Endothelial cell of umbilical vein (primary cell): ENCODE results near the gene TIGD4. TPM values are rescaled to one million over a fixed set of nuclear protein-coding genes. Genes with fewer than 3 reads are reported as not detected.

Source experiments
- BruUV-seq: library from RNA; stranded (reverse); fragments of 400-500 nt; replicated peaks from 2 replicates; lab custom pipeline; 2021; lab: Mats Ljungman, UMichigan
- CTCF ChIA-PET: fragments of 300-600, 350-600 bp; sonication (Branson Sonifier 250); formaldehyde crosslinking; loops from one replicate; lab custom pipeline; 2021; ENCODE audit warnings: antibody characterized with exemption, inconsistent platforms; lab: Charles Lee
- POLR2A ChIA-PET: fragments of 300-600, 350-600 bp; sonication (Branson Sonifier 250); formaldehyde crosslinking; loops from one replicate; lab custom pipeline; 2021; ENCODE audit warnings: antibody characterized with exemption, inconsistent platforms; lab: Charles Lee
- DNase-seq: peaks from one replicate; pipeline ENCODE4 v3.0.0-alpha.2; 2011; ENCODE audit warnings: low read depth, low spot score
- FAIRE-seq: peaks from 2 replicates; lab custom pipeline; 2011; peaks lifted over from hg19 to GRCh38; lab: Jason Lieb, UNC
- H2AFZ ChIP-seq: 2 replicates; pipeline ENCODE4 v1.6.0; 2012; ENCODE audit warnings: low read depth, low read length, control low read depth, inconsistent platforms
- H3K27ac ChIP-seq: 2 replicates; pipeline ENCODE4 v1.5.1; 2011; ENCODE audit warnings: low read depth, mild to moderate bottlenecking, control low read depth, low read length, moderate library complexity; ENCODE audit not compliant: insufficient read depth
- H3K27me3 ChIP-seq, 2 experiments: 2 replicates each; pipeline versions ENCODE4 v1.6.0 to v1.6.1; 2011; ENCODE audit warnings: low read length in 2 of 2, mixed read lengths in 1 of 2; ENCODE audit not compliant: control insufficient read depth in 2 of 2, insufficient read depth in 2 of 2
- H3K36me3 ChIP-seq, 2 experiments: 2 replicates in 1 of 2; 3 replicates in 1 of 2; pipeline ENCODE4 v1.5.1; 2011; ENCODE audit warnings: low read length in 2 of 2, mild to moderate bottlenecking in 1 of 2, moderate library complexity in 1 of 2; ENCODE audit not compliant: control insufficient read depth in 2 of 2, insufficient read depth in 2 of 2; ENCODE audit errors: extremely low read depth in 1 of 2
- H3K4me1 ChIP-seq: 3 replicates; pipeline ENCODE4 v1.5.1; 2011; ENCODE audit warnings: mild to moderate bottlenecking, low read length; ENCODE audit not compliant: control insufficient read depth, insufficient read depth; ENCODE audit errors: extremely low read depth
- H3K4me2 ChIP-seq: 2 replicates; pipeline ENCODE4 v1.6.1; 2011; ENCODE audit warnings: low read length, control low read depth, mixed read lengths; ENCODE audit not compliant: insufficient read depth
- H3K4me3 ChIP-seq, 3 experiments: fragments of 200-600 bp in 1 of 3; sonication (generic), shearing (Covaris generic) in 1 of 3; replicated peaks in 1 of 3; 2 replicates each; pipeline ENCODE4 v1.5.1; 2011 to 2016; ENCODE audit warnings: control low read depth in 3 of 3, low read length in 3 of 3, mild to moderate bottlenecking in 2 of 3, inconsistent platforms in 1 of 3, low read depth in 1 of 3, moderate library complexity in 1 of 3; ENCODE audit not compliant: insufficient read depth in 1 of 3
- H3K79me2 ChIP-seq: 2 replicates; pipeline ENCODE4 v1.6.0; 2012; ENCODE audit warnings: low read length, inconsistent platforms; ENCODE audit not compliant: control insufficient read depth, insufficient read depth
- H3K9ac ChIP-seq: replicated peaks from 2 replicates; pipeline ENCODE3; 2011; ENCODE audit warnings: low read length, control low read depth; ENCODE audit not compliant: insufficient read depth; ENCODE audit errors: extremely low read depth
- H3K9me1 ChIP-seq: replicated peaks from 3 replicates; pipeline ENCODE4 v1.6.0; 2011; ENCODE audit warnings: mild to moderate bottlenecking, low read length; ENCODE audit not compliant: control insufficient read depth, insufficient read depth; ENCODE audit errors: extremely low read depth
- H3K9me3 ChIP-seq: replicated peaks from 2 replicates; pipeline ENCODE4 v1.5.1; 2012; ENCODE audit warnings: low read length, inconsistent platforms; ENCODE audit not compliant: control insufficient read depth, insufficient read depth
- H4K20me1 ChIP-seq: replicated peaks from 2 replicates; pipeline ENCODE3; 2011; ENCODE audit warnings: mild to moderate bottlenecking, low read length; ENCODE audit not compliant: control insufficient read depth, insufficient read depth; ENCODE audit errors: extremely low read depth
- EZH2 ChIP-seq: IDR thresholded peaks from 2 replicates; pipeline ENCODE4 v1.6.1; 2012; ENCODE audit warnings: borderline replicate concordance, low read depth, mild to moderate bottlenecking, moderate library complexity, low read length, inconsistent platforms; ENCODE audit not compliant: severe bottlenecking
- FOS ChIP-seq: IDR thresholded peaks from 2 replicates; pipeline ENCODE4 v1.6.1; 2011; ENCODE audit warnings: mild to moderate bottlenecking, low read length, moderate library complexity, borderline replicate concordance; ENCODE audit not compliant: insufficient read depth
- GATA2 ChIP-seq: IDR thresholded peaks from 2 replicates; pipeline ENCODE4 v1.7.0; 2011; ENCODE audit warnings: low read depth, mild to moderate bottlenecking, moderate library complexity, mixed read lengths, low read length; ENCODE audit not compliant: insufficient read length, insufficient read depth
- JUN ChIP-seq: IDR thresholded peaks from 2 replicates; pipeline ENCODE4 v1.6.1; 2011; ENCODE audit warnings: borderline replicate concordance, low read depth; ENCODE audit not compliant: insufficient read length, insufficient read depth
- MYC ChIP-seq: IDR thresholded peaks from one replicate; pipeline ENCODE4 v1.6.1; 2011; ENCODE audit warnings: mild to moderate bottlenecking, low read depth, low read length
- POLR2A ChIP-seq: IDR thresholded peaks from 2 replicates; pipeline ENCODE4 v1.6.1; 2012; ENCODE audit warnings: low read depth, mild to moderate bottlenecking, control low read depth, low read length
- POLR2AphosphoS5 ChIP-seq: IDR thresholded peaks from 2 replicates; pipeline ENCODE4 v1.6.1; 2012; ENCODE audit warnings: low read depth, mild to moderate bottlenecking, control low read depth, low read length, moderate library complexity; ENCODE audit not compliant: insufficient read depth
- dilution Hi-C: fragments of 300-500 bp; cut with MboI; formaldehyde crosslinking; loops from one replicate; pipeline ENCODE4 v1.15.0; 2019; ENCODE audit warnings: low sequenced_read_pairs; ENCODE audit not compliant: extremely low pct_ligation_motif_present
- intact Hi-C: fragments of 100-400 bp; cut with micrococcal nuclease; formaldehyde crosslinking; loops from one replicate; pipeline ENCODE4 v1.10.0; 2022
- polyA plus RNA-seq, 4 experiments: library from polyadenylated mRNA; depleted of rRNA in 3 of 4; stranded (reverse) in 3 of 4; unstranded in 1 of 4; fragments of >200 nt; gene quantifications; 2 replicates each; pipeline versions ENCODE4 v1.2.1 to v1.2.3, GENCODE V29; 2011 to 2012; ENCODE audit warnings: missing spikeins in 1 of 4
- total RNA-seq: library from RNA; stranded (reverse); gene quantifications from 2 replicates; pipeline ENCODE4 v1.2.3, GENCODE V29; 2021
- TF ChIP-seq, protein P1 (sequence below): IDR thresholded peaks from 2 replicates; pipeline ENCODE4 v1.6.1; 2011; ENCODE audit not compliant: insufficient read depth, insufficient read length
- TF ChIP-seq, protein P2 (sequence below), 2 donors: IDR thresholded peaks; 1 replicate in 1 of 2; 2 replicates in 1 of 2; pipeline ENCODE4 v1.5.1; 2011; ENCODE audit warnings: low read length in 2 of 2, mild to moderate bottlenecking in 2 of 2, moderate library complexity in 2 of 2, control low read depth in 1 of 2, inconsistent platforms in 1 of 2, low read depth in 1 of 2; ENCODE audit not compliant: insufficient read depth in 1 of 2; ENCODE audit errors: extremely low read depth in 1 of 2

The TIGD4 gene
- total and polyA plus RNA-seq, 2 donors (not counting 3 experiments of a cell fraction or from before 2014, with no cell fraction given) = 0.03 to 0.18 TPM

DNA sequence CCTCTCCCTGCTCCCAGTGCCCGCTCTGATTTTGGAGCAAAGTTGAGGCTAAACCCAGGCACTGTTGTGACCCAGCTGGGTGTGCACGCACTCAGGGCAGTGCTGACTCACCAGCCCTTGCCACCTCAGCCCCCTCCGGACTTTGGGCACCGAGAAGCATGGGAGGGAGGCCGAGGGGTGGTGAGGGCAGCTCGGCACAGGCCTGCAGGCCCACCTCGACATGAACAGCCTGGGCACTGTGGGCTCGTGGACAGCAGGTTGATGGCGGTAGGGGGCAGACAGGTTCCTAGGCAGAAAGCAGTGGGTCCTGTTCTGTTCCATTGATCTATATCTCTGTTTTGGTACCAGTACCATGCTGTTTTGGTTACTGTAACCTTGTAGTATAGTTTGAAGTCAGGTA is 30.9 kb downstream of the TIGD4 start:
- Histone ChIP-seq H3K4me2 (no peak overlapping the region), H4K20me1 (no peaks in the 10 kb centered on the region), H3K9me1 (no peaks in the 10 kb centered on the region), H3K36me3 (no peaks in the 10 kb centered on the region), H3K9me3 (no peaks in the 10 kb centered on the region), H2AFZ (no peak overlapping the region), H3K27ac (no peak overlapping the region), H3K4me3 (no peak overlapping the region), H3K79me2 (no peaks in the 10 kb centered on the region), H3K27me3 (peaks cover 0 to 2% of the 10 kb centered on the region in 2 experiments), H3K9ac (no peak overlapping the region), H3K4me1 (no peaks in the 10 kb centered on the region)
- POLR2A ChIA-PET = no interaction called here
- intact Hi-C loops = no loop called here
- CTCF ChIA-PET = no interaction called here
- TF ChIP-seq JUN (no peak), POLR2A (no peak), EZH2 (no peak), GATA2 (no peak), FOS (no peak), MYC (no peak), POLR2AphosphoS5 (no peak)
- TF ChIP-seq, protein P1, sequence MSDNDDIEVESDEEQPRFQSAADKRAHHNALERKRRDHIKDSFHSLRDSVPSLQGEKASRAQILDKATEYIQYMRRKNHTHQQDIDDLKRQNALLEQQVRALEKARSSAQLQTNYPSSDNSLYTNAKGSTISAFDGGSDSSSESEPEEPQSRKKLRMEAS = no peak
- TF ChIP-seq, protein P2, sequence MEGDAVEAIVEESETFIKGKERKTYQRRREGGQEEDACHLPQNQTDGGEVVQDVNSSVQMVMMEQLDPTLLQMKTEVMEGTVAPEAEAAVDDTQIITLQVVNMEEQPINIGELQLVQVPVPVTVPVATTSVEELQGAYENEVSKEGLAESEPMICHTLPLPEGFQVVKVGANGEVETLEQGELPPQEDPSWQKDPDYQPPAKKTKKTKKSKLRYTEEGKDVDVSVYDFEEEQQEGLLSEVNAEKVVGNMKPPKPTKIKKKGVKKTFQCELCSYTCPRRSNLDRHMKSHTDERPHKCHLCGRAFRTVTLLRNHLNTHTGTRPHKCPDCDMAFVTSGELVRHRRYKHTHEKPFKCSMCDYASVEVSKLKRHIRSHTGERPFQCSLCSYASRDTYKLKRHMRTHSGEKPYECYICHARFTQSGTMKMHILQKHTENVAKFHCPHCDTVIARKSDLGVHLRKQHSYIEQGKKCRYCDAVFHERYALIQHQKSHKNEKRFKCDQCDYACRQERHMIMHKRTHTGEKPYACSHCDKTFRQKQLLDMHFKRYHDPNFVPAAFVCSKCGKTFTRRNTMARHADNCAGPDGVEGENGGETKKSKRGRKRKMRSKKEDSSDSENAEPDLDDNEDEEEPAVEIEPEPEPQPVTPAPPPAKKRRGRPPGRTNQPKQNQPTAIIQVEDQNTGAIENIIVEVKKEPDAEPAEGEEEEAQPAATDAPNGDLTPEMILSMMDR (IDR thresholded peaks at IDR 0.05; ENCODE audit: extremely low read depth in 1 of 2, insufficient read depth in 1 of 2, low read depth in 1 of 2, low read length in 2 of 2) = no peak
- BruUV-seq = no TSS peak
- dilution Hi-C loops = no loop called here
- FAIRE-seq = no peak
- DNase-seq = no peak
